ENCODE measurements around the gene COG6.
A peak's percentile ranks its signal among the peaks of the same experiment; 100 is the strongest.

The COG6 gene

DNA sequence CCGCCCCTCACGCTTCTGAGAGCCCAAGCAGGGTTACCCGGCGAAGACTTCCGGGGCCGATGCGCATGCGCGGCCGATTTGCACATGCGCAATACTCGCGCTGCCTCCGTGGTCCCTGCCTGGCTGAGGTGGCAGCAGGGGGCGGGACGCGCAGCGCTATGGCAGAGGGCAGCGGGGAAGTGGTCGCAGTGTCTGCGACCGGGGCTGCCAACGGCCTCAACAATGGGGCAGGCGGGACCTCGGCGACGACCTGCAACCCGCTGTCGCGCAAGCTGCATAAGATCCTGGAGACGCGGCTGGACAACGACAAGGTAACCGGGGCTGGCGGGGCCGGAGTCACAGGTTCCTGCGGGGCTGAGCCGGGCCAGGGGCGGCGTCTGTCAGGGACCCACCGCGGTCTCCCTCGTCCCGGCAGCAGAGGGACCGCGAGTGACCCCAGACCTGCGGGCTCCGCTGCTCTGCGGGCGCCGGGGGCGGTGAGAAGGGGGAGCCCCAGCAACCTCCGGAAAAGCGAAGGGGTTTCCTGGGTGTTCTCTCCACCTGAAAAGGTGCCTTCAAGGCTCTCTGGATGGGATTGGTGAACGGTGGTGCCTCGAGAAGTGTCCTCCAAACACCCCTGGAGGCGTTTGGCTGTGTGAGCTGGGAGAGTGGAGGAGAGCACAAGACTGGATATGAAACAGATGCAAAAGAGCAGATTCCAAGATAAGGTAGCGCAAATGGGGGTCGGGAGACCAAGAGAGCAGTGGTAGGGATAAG lies at the start of gene COG6:
Gene COG6 (plus strand): TSS at position 94 of the 756 bp plus-strand sequence. CDS start 65 bp downstream, at position 159.
- peak; percentile 71 to 94 for DNase-seq

DNA sequence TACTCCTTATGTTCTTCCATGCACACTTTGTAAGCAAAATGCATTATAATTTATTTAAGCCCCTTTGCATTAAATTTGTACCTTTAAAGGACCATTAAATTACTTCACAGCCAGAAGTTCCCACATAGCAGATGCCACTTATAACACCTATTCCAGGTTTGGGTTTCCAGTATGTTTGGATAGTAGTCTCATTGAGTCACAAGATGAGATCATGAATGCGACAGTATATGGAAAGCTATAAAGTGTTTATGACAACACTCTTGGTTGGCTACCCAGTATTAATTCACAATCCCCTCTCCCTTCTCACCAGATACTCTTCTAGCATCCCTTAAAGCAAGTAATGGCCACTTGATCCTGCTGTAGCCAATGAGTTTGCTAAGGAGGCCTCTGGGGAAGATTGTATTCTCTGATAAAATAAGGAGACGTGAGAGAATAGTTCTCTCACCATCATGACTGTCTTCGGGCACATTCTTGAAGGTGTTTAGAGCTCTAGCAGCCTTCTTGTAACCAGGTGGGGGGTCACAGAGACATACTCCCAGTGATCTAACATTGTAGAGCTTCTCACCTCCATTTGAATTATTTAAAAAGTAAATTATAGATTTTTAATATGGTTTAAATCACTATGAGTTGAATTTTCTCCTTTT lies 49.7 kb upstream of the COG6 start:
- no peak for DNase-seq

DNA sequence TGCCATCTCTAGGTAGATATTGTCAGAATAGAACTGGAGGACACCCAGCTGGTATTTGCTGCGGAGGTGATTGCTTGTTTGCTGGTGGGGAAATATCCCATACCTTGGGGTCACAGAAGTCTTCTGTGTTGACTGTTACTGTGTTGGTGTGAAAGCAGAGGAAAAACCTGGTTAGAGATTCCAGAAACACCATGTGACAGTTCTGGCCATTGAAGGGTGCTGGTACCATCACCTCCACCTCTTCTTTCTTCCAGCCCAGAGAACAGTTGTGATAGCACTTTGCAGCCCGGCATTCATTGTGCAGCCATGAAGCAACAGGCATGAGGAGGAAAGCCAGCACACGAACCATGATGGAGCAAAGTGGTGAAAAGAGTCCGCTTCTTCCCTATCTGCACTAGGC lies 47.6 kb upstream of the COG6 start:
- DNase-seq: no peak

DNA sequence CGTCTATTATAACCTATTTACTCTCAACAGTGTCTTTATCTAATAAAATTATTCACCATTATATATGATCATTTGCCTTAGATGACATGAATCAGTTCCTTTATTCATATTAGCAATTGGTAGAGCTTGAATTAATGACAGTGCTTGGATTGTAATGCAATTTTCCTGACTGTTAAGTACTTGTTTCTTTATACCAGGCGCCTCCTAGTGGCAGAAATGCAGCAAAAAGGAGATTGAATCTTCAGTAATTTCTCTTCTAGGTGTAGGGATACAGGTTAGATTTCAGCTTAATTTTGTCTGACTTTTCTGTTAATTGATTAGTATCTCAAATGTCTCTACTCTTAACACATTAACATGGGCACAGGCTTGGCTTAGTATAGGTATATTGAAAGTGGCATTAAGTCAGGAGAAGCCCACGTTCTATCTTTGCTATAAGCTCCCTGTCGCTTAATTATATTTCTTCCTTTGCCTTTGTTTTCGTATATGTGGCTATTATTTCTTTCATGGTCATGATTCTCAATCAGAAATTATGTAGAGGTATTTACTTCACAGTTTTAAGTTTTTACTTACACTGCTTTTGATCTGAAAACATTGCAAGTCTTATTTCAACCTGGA lies 43.3 kb upstream of the COG6 start:
- peak; percentile 31 to 76 for DNase-seq

DNA sequence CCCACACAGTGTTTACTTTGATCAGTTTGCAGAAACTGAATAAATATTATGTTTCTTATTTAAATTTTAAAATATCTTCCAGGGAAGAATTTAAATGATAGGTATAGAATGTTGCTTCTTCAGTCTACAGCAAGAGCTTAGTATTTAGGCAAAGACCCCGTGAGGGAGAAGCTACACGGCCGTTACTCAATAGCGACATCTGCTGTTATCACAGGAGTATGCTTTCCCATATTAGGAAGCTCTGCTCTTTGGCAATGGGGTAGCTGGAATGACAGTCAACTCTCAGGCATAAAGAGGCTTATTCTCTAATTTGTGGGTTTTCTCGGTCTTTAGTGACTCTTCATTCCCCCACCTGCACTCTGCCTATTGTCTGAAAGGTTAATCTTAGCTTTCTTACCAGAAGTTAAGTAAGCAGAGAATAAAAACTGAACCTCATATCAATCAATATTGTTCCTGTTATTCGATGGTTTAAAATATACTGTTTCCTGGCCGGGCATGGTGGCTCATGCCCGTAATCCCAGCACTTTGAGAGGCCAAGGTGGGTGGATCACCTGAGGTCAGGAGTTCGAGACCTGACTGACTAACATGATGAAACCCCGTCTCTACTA lies 39.3 kb upstream of the COG6 start:
- DNase-seq: peak; percentile 36 to 68

DNA sequence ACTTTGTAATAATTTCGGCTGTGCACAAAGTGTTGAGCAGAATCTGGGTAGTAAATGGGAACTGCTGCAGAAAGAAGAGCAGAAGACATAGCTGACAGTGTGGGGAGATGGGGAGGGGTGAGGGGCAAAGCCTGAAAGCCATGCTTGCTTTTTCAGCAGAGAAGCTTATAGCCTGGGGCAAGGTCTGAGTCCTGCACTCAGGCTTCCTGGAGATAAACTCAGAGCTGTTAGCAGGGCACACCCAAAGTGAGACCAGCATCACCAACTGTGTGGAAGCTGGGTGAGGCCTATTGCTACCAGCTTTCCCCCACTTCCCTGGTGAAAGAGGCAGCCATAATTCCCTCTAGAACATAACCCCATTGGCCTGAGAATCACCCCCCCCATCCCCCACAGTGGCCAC lies 36.9 kb upstream of the COG6 start:
- no peak for DNase-seq

DNA sequence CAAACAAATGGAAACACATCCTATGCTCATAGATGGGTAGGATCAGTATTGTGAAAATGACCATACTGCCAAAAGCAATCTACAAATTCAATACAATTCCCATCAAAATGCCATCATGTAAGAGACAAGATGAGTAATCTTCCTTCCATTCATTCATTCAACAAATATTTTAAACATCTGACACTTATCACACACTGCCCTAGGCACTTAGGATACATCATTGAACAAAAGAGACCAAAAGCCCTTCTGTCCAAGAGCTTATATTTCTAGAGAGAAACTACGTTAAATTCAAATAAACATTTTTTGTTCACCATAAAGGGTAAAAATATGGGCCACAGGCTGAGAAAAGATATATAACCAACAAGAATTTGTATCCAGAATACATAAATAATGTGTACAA lies 32.0 kb upstream of the COG6 start:
- DNase-seq: no peak

DNA sequence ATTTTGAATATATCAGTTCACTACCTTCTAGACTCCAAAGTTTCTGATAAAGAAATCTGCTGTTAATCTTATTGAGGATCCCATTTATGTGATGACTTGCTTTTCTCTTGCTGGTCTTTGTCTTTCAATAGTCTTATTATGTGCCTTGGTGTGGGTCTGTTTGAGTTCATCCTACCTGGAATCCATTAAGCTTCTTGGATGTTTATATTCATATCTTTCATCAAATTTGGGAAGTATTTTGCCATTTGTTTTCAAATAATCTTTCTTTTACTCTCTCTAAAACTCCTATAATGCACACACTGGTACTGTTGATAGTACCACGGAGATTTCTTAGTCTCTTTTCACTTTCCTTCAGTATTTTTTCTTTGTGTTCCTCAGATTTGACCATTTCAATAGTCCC lies 24.2 kb upstream of the COG6 start:
- DNase-seq: no peak

DNA sequence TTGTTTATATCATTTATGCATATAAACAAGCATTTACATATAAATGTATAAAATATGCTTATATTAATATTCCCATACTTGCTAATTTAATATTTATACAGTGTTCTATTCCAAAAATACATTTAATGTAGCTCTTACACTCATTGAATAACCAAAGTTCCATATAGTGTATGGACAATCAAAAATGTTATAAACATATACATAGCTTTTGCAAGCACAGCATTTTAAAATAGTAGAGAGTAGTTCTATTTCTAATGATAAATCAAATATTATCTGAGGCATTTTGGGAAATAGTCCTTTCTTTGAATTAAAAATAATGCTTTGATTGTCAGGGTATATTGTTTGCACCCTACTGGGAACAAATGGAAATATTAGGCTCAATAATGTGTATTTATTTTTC lies 22.5 kb upstream of the COG6 start:
- DNase-seq: no peak

DNA sequence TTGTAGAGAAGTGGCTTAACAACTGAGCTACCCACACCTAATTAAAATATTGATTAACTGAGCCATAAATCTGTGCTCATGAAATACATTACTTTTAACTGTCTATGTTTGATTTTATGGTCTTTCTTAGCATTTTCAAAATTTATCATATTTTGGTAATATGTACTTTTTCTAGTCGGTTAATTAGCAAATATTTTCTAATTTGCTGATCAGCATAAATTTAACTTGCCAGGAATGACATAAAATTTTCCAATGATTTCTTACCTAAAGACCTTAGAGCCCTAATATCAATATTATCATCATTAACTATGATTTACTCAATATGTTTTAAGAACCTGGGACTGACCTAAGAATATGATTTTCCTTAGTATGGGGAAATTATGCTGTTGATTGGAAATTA lies 19.9 kb upstream of the COG6 start:
- DNase-seq: no peak

DNA sequence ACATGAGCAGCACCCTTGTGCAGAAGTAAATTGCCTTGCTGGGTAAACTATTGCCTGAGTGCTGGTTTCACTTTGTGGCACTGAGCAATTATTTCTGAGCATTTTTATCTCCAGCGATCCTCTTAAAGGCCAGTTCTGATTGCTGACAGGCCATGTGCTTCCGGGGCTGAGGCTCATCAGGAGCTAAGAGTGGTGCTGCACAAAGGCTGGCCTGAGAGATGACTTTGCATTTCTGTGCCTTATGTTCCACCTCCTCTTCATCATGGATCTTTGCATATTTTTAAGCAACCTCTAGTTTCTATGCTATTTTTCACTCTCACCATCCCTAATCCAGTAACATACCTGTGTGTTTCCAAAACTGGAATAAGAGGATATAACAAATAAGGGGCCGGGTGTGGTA lies 17.6 kb upstream of the COG6 start:
- DNase-seq: no peak

DNA sequence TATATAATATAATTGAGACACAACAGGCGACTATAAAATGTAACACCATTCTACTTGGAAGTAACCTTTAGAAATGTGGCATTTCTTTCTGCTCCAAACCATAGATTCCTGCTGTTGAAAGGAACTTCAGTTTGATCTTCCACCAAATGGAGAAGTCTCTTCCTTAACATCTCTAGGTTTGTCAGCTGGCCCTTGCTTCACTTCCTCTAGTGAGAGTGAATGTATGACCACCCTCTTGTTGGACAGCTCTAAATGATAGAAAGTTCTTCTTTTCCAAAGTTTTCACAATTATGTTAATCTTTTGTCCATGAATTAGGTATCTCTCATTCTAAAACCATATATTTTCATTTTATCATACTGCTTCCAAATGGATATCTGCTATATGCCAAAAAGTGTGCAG lies 13.8 kb upstream of the COG6 start:
- peak; percentile 48 to 58 for DNase-seq

DNA sequence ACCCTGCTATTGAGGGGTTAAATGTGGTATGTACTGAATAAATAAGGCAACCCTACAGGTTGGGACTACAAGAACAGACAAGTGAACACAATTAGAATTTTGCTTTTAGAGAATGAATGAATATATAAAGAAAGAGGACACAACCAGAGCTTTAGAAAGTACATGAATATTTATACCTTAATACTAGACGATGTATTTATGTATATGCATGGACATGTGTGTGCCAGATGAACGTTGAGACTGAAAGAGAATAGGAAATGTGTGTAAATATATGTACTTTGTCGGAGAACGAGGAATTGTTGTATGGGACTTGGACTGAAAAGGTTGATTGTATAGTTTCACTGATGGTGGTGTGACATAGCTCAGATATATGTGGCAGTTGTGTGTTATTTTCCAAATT lies 9.3 kb upstream of the COG6 start:
- no peak for DNase-seq

DNA sequence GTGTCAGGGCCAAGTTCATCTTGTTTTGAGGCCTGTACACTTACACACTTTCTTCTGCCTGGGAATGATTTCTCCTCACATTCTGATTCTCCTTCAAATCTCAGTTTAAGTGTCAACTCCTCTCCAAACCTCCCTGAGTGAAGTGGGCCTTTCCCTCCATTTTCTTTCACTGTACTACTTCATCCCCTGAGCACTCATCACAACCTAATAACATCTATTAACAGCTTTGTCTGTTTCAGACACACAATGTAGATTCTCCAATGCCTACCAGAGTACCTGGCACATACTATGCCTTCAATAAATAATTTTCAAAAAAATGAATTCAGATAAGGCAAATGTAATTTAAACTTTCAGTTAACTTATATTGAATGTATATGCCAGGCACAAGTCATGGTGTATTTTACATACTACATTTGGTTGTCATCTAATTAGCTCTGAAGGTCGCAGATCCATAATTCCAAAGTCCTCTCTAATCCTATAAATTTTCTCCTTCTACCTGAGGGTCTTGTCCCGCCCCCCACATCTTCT lies 357 bp upstream of the COG6 start:
- DNase-seq: no peak

DNA sequence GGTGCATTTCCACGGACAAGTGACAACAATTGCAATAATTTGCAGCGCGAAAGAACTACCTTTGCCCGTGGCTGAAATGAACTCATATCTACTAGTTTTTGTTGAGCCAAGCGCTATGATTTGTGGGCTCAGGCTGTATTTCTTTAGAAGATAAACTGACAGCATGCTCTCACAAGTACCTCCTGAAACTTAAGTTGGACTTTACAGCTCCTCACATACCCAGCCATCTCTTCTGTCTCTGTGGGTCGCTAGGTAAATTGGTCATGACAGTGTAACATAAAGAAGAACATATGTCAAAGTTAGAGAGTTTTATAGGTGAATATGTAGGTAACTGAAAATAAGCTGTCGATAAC lies 839 bp downstream of the COG6 start:
- DNase-seq: no peak

DNA sequence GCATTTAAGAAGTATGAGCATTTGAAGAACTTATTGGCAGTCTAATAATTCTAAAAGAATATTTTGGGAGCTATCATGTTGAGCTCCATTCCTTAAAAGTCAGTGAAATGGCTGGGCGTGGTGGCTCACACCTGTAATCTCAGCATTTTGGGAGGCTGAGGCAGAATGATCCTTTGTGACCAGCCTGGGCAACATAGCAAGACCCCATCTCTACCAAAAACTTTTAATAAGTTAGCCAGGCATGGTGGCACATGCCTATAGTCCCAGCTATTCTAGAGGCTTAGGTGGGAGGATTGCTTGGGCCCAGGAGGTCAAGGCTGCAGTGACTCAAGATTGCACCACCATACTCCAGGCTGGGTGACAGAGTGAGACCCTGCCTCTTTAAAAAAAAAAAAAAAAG lies 8.0 kb downstream of the COG6 start:
- no peak for DNase-seq

DNA sequence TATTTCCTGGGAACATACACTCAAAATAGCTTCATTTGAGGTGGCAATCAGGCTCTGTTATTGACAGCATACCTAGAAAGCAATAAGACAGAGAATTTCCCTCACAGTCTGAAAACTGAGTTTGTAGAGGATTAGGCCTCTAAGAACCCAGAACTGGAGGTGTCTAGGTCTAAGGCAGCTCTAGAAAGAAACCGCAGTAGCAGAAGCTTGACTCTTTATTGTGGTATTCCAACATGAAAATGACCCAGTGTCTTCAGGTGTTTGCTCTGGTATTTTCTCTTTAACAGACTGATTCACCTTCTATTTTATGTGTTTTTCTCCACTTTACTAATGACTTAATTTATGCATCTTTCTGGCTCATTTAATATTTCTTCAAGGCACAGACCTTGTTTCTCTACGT lies 8.5 kb downstream of the COG6 start:
- no peak for DNase-seq

DNA sequence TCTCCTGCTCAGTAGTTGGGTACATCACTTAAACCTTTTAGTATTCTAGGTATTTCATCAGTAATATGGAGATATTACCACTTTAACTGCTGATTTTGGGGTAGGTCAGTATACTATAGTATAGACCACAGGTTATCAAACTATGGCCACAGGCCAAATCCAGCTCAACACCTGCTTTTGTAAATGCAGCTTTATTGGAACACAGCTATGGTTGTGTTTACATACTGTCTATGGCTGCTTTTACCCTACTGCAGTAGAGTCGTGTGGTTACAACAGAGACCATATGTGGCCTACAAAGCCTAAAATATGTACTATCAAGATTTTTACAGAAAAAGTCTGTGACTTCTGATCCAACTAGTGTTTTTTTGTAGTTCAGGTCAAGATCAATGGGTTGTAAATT lies 10.3 kb downstream of the COG6 start:
- no peak for DNase-seq

DNA sequence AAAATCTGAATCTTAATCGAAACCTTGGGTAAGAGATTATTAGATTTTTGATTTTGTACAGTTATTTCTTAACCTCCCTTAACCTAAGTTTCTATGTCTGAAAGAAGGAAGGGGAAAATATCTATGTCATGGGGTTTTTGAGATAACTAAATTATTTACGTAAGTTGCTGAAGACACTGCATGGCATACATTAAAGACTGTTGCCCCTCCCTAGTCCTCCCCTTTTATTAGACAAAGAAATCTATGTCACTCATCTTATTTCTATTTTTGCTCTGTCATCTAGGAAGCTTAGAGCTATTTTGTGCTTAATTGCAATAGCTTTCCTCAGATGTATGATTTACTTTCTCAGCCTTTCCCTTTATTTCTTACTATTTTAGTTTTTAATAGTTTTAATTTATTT lies 15.0 kb downstream of the COG6 start:
- DNase-seq: no peak

DNA sequence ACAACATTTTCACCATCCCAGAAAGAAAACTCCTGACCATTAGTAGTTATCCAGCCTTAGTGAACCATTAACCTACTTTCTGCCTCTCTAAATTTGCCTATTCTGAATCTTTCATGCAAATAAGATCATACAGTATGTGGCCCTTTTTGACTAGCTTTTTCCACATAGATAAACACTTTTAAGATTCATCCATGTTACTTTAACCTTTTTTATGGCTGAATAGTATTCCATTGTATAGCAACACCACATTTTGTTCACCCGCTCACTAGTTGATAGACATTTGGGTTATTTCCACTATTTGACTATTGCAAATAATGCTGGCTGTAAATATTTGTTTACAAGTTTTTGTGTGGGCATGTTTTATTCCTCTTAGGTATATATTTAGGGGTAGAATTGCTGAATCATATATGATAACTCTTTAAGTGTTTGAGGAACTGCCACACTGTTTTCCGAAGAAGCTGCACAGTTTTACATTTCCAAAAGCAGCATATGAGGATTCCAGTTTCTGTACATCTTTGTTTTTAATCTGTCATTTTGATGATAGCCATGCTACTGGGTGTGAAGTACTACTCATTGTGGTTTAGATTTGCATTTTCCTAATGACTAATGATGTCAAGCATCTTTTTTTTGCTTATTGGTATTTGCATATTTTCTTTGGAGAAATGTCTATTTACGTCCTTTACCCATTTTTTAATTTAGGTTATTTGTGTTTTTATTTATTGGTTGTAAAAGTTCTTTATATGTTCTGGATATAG lies 17.1 kb downstream of the COG6 start:
- DNase-seq: no peak

DNA sequence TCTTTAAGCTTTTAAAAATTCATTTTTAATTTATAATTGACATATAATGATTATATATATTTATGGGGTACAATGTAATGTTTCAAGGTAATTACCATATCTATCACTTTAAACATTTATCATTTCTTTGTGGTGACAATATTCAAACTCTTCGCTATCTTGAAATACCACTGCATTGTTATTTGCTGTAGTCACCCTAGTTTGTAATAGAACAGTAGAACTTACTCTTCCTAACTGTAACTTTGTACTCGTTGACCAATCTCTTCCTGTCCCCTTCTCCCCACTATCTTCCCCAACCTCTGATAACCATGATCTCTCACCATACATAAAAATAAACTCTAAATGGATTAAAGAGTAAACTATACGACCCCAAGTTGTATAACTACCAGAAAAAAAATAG lies 20.4 kb downstream of the COG6 start:
- no peak for DNase-seq

DNA sequence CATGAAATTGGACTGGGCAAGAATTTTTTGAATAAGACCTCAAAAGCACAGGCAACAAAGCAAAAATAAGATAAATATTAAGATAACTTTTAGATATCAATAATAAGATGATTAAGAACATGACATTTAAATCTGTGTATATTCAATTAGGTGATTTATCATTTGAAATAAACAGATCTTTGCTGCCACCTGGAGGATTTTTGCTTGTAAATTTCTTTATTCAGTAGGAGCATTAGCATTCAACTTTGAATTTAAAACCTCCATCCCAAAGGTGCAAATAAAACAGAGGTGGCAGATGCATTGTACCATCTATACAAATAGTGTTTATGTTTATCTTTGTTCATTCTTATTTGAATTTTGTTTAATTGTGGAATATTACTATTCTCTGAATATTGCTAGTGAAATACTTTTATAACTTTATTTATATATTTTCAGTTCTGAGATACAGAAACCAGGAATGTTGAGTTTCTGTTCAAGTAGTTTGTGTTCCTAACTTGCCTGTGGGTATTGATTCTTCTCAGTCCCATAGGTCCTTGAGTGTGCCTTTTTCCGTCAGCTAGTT lies 20.9 kb downstream of the COG6 start:
- peak; percentile 25 to 70 for DNase-seq

DNA sequence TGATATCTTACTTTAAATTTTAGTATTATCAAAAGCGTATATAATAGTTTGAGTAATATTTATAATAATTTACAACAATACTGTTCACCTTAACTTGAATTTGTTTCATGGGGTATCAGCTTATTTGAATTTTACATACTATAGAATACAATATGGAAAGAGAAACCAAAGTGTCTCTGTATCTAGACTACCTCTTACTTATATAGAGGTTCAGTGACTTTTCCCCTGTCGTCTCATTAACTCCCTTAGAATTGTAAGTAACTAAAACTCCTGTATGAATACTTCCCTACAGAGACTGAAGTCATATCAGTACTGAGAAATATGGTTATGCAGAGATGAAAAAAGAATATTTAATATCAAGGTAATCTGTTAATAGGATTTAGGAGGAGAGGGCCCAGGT lies 26.8 kb downstream of the COG6 start:
- DNase-seq: no peak

All from inflammatory macrophage treated with lipopolysaccharide for 1 hour (primary cell).